Melanocyte of skin (primary cell): ENCODE data around the gene STUB1. TPM values are rescaled to one million over a fixed set of nuclear protein-coding genes. Genes with fewer than 3 reads are reported as not detected.

Experiments
- total RNA-seq, 2 donors: library from RNA; depleted of rRNA; stranded (reverse); fragments of >200 nt; gene quantifications; 2 replicates each; pipeline ENCODE4 v1.2.3, GENCODE V29; 2012

STUB1 gene
- 100 to 1,000 TPM; 124 to 153 TPM for total RNA-seq

DNA sequence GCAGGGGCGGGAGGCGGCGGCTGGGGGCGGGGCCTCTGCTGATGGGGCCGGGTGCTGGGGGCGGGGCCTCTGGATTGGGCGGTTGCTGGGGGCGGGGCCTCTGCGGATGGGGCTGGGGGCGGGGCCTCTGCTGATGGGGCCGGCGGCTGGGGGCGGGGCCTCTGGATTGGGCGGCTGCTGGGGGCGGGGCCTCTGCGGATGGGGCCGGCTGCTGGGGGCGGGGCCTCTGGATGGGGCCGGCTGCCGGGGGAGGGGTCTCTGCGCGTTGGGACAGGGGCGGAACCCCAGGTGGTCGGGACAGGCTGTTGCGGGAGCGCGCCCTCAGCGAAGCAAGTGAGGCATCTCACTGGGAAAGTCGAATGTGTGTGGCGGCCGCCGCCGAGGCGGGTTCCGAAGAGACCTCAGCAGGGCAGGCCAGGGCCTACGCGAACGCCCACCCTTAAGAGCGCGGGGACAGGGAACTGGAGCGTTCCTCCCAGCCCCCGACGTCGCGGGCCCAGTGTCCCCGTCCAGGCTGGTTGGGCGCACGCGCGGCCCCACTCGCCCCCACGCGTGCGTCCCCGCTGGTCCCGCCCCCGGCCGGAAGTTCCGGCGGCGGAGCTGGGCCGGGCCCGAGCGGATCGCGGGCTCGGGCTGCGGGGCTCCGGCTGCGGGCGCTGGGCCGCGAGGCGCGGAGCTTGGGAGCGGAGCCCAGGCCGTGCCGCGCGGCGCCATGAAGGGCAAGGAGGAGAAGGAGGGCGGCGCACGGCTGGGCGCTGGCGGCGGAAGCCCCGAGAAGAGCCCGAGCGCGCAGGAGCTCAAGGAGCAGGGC is at the start of gene STUB1:
Gene STUB1, plus strand, starts transcription at position 597 of the 811 bp plus-strand sequence. Its CDS starts 116 bp downstream, at position 713.

DNA sequence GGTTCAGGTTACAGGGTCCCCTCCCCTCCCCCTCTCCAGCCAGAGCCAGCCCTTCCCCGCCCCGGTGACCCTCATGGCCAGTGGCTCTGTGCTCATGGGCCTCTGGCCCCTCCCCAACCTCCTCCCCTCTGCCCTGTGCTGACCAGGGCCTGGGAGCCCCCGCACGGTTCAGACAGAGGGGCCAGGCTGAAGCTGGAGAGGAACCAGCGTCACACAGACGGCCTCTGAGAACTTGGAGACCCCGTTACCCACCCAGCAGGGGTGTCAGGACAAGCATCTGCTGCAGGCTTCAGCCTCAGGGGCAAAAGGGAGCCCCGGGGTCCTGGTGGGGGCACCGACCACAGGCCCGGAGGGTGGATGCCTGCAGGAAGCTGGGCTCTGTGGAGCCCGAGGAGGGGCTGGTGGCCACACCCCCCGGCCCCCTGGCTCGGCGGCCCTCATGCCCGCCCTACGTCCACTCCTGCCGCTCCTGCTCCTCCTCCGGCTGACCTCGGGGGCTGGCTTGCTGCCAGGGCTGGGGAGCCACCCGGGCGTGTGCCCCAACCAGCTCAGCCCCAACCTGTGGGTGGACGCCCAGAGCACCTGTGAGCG is 49.3 kb upstream of the STUB1 start, which contains the start of gene WFIKKN1:
Gene WFIKKN1, plus strand, starts transcription at position 171 of the 591 bp plus-strand sequence. Its CDS starts 269 bp downstream, at position 440.

DNA sequence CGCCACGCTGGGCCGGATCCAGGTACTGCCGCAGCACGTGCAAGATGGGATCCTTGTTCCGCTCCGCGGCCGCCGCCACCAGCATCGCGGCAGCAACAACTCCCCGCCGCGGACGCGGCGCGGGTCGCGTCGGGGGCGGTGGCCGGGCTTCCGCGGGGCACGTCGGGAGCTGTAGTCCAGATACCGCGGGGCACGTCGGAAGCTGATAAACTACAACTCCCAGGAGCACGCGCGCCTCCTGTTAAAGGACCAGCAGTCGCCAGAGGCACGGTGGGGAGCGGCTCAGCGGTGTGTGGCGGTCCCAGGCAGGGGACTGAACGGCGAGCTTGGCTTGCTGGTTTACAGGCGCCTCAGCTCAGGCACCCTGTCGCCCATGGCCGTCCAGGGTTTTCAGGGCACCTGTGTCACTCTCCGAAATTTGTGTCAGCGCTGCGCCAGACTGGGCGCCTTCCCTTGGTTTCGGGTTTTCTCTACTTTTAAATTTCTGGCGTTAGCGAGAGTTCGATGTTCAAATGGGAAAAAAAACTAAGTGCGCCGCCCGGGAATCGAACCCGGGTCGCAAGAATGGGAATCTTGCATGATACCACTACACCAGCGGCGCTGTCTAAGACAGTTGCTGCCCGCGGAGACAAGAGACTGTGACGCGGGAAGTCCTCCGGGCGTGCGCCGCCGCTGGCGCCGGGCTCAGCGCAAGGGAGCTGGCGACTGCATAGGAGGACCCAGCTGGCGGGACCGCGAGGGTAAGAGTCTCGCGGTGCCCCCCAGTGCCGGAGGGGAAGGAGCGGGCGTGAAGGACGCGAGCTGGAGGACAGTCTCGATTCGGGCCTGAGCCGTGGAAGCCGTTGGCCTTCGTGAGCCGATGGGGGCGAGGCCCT is 43.8 kb upstream of the STUB1 start, which contains the start of gene METTL26:
Gene METTL26, minus strand, starts transcription at position 100 of the 875 bp plus-strand sequence. Its CDS starts 15 bp downstream, at position 85.

DNA sequence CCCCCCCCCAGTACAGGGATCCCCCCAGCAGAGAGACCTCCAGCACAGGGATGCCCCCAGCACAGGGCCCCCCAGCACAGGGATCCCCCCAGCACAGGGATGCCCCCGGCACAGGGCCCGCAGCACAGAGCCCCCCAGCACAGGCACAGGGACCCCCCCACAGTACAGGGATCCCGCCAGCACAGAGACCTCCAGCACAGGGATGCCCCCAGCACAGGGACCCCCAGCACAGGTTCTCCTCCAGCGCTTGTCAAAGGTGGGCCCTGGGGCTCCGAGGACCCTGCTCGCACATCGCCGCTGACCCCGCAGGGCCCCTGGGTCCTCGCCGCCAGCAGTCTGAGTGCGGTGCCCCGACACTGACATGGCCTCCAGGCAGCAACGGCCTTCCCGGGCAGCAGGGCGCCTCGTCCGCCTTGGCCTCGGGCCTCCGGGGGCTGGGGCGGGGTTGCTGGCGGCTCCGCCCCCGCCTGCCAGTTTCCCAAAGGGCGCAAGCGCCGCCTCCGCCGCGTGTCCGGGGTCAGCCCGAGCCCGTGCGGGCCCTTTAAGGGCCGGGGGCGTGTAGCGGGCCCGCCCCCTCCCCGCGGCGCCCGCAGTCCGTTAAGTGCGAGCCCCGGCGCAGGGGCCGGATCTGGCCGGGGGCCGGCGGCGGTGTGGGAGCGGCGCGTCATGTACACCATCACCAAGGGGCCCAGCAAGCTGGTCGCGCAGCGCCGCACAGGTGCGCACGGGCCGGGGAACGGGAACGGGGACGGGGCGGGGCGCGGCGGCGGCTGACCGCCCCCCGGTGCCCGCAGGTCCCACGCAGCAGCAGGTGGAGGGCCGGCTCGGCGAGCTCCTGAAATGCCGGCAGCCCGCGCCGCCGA is 38.7 kb upstream of the STUB1 start, which contains the start of gene MCRIP2:
Gene MCRIP2, plus strand, starts transcription at position 503 of the 863 bp plus-strand sequence. Its CDS starts 164 bp downstream, at position 667.

DNA sequence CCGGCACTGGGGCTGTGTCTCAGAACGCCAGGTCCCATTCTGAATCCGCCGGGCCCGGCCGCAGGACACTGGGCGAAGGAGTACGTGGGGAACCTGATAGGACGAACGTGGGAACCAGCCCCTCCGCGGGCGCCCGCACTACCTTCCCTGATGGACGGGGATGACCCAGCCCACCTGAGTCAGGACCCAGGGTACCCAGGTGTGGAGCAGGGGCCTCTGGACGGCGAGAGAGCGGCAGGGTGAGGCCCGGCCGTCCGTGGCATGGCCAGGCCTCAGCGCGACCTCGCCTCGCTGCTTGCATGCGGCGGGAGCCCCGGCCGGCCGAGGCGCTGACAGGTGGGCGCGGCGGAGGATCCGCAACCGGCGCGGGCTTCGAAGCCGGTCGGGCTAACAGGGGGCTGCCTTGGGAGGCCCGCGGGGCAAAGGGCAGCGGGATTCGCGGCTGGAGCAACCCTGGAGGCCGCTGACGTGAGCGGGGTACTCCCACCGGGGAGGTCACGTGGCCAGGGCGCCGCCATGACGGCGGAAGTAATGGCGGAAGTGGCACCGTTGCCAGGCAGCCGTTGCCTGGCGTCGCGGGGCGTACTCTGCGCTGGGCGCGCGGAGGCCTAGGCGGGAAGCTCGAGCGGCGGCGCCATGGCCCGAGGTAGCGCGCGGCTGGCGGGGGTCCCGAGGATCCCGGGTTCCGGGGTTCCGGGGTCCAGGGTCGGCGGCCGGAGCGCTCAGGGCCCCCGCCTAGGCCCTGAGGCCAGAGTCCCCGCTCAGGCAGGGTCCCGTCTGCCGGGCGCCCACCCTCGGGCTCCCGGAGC is 31.2 kb upstream of the STUB1 start, which contains the start of gene WDR90:
Gene WDR90, plus strand, starts transcription at position 585 of the 809 bp plus-strand sequence. Its CDS starts 52 bp downstream, at position 637.

DNA sequence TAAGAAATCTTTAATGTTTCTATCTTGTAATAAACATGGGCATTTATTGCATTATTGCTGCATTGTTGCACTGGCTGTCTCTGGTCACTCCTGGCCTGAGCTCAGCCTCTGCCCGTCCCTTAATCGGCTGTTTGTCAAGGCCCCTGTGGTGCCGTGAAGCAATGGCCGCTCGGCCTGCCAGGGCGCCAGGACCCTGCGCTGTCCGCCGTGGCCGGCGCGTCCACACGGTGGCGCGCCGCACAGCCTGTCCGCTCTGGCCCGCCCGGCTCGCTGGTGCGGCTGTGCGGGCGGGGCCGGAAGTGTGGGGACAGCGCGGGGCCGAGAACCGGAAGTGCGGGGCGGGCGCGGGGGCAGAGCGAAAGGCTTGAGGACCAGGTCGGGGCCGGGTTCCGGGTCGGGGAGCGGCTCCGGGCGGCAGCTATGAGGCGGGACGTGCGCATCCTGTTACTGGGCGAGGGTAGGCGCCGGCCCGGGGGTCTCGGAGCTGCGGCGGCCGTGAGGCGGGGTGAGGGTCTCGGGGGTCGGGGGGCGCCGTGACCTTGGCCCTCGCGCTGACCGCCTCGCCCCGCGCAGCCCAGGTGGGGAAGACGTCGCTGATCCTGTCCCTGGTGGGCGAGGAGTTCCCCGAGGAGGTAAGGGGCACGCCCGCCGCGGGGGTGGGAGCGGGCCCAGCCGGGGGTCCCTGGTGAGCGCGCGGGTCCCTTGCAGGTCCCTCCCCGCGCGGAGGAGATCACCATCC is 12.3 kb upstream of the STUB1 start, which contains the start of gene RHOT2:
Gene RHOT2, plus strand, starts transcription at position 353 of the 739 bp plus-strand sequence. Its CDS starts 68 bp downstream, at position 421.

DNA sequence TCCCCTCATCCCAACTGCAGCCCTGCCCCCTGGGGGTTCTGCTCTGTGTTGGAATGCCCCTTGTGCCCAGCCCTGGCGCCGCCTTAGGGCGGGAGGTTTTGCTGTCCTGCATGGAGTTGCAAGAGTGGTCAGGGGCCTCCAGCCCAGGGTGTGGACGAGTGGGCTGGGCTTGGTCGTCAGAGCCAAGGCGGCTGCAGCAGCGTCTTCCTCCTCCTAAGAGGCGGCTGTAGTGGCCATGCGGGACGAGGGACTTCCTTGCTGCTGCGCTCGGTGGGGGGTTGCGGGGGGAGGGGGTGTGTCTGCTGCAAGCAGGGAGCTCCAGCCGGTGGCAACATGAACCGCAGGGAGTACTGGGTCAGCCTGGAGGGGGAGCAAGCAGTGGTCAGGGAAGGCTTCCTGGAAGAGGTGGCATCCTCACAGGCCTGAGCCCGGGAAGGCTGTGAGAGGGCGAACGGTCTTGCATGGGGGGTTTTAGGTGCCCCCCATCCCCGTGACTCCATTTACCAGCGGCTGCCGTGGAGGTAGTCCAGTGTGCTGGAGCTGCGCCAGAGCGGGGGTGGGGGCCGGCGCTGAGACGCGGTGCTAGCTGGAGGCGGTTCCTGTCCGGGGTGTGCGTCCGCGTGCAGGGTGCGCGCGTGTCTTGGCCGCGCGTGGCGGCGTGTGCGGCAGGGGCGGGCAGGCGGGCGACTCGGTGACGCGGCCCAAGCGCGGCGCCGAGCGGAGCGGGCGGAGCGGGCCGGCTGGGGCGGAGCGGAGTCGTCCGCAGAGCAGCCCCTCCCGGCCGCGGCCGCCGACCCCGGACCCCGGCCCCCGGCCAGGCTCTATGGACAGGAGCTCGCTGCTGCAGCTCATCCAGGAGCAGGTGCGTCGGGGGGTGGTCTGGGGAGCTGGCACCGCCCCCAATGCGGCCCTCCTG is 5.0 kb upstream of the STUB1 start, which contains the start of gene RHBDL1:
Gene RHBDL1, plus strand, starts transcription at position 704 of the 916 bp plus-strand sequence. Its CDS starts 120 bp downstream, at position 824.

DNA sequence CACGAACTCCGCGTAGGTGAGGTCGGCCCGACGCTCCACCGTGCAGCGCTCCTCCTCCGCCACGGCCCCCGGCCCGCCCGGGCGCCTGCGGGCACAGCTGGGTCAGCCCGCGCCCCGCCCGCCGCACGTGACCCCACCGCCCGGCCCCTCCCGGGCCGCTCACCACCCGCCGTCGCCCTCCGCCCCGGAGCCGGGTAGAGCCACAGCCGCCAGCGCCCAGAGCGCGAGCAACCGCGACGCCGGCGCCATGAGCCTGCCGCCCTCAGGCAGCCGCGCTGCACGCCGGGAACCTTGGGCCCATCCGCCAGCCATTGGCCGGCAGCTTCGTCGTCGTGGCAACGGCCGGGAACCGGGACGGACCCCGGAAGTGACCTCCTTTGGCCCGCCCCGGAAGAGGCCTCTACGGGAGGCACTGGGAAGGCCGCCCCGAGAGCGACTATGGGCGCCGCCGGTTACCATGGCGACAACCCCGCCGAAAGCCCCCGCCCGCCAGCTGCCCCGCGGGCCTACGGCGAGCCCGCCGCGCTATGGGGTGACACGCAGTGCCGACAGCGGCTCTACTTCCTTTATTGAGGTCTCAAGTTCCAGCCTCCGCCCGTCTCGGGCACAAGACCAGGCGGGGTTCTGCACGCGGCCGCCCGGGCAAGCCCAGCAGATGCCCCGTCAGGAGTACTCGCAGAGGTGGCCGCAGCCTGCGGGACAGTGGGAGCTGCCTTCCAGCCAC is 4.0 kb downstream of the STUB1 start, which contains the start of gene JMJD8:
Gene JMJD8, minus strand, starts transcription at position 264 of the 724 bp plus-strand sequence. Its CDS starts 15 bp downstream, at position 249.

DNA sequence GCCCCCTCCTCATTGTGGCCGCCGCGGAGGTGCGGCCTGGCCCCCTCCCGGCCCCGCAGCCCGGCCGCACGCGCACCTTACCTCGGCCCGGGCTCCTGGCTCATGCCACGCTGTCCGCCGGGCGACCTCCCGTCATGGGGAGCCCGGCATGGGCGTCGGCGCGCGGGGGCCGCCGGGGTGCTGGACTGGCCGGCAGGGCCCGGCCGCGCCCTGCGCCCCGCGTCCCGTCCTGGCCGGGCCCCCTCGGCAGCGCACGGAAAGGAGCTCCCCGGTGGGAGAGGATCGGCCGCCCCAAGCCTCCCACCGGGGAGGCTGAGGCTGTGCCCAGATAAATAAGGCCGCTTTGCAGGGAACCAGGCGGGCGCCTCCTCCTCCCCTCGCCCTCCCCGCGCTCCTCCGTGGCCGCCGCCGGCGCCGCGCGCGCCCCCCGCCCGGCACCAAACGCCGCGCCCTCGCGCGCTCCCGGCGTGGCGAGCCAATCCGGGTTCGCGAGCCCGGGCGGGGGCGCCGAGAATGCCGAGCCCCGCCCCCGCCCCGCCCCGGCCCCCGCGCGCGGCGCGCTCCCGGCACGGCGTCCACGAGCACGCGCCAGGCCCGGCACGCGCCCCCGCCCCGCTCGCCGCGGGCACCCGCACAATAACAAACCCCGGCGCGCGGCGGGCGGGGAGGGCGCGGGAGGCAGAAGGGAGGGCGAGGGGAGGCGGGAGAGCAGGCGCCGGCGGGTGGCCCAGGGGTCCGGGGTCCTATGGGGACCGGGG is 25.4 kb downstream of the STUB1 start, which contains the start of gene FBXL16:
Gene FBXL16, minus strand, starts transcription at position 371 of the 758 bp plus-strand sequence. CDS start 8,396 bp downstream, outside the sequence.

DNA sequence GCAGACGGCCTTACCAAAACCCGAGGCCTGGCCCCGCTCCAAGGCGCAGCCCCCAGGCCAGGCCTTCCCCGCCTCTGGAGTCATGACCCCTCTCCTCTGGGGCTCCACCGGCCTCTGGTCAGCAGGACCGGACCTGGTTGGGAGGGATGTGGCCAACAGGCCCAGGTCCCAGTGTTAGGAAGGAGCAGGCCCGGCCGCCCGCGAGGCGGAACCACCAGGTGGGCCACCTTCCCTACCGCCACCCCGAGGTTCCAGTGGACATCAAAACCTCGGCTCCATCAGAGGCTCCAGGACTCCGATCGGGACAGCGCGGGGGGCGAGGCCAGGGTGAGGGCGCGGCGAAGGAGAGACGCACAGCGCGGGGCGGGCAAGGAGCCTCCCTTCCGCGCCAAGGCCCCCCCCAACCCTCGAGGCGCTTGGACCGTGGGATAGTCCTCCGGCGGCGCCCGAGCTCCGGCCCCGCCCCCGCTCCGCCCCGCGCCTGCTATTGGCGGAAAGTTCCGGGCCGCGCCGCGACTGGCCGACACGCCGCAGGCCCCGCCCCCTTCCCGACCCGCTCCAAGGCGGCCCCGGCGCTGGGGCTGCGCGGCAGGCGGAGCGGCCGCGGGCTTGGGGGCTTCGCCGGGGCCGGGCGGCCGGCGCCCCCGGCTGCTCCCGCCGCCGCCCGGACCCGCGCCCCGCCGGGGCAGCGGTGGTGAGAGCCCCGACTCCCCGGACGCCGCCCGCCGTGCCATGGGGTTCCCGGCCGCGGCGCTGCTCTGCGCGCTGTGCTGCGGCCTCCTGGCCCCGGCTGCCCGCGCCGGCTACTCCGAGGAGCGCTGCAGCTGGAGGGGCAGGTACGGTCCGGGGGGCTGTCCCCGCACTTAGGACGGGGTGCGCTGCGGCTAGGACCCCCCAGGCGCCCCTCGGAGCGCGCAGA is 34.6 kb downstream of the STUB1 start, which contains the start of gene METRN:
Gene METRN, plus strand, starts transcription at position 561 of the 919 bp plus-strand sequence. Its CDS starts 172 bp downstream, at position 733.

DNA sequence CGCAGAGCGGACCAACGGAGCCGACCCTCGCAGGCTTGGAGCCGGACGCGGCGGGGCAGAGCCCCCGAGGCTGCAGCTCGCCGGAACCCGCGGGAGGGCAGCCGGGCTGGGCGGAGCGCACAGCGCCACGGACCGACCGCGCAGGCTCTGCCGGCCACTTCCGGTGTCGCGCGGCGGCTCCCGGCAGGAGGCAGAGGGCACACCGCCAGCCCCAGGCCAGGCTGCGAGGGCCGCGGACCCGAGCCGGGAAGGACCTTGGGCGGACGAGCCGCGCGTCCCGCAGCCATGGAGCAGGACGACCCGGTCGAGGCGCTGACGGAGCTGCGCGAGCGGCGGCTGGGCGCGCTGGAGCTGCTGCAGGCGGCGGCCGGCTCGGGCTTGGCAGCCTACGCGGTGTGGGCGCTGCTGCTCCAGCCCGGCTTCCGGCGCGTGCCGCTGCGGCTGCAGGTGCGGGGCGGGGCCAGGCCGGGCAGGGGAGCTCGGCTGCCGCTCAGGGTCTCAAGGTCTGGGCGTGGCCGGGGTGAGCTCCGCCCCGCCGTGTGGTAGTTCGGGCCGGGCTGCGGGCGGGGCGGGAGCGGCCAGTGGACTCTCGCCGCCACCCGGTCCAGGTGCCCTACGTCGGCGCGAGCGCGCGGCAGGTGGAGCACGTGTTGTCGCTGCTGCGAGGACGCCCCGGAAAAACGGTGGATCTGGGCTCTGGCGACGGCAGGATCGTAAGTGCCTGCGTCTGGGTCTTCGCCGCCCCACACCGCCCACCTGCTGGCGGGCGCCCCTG is 41.0 kb downstream of the STUB1 start, which contains the start of gene ANTKMT:
Gene ANTKMT, plus strand, starts transcription at position 157 of the 775 bp plus-strand sequence. Its CDS starts 129 bp downstream, at position 286.

DNA sequence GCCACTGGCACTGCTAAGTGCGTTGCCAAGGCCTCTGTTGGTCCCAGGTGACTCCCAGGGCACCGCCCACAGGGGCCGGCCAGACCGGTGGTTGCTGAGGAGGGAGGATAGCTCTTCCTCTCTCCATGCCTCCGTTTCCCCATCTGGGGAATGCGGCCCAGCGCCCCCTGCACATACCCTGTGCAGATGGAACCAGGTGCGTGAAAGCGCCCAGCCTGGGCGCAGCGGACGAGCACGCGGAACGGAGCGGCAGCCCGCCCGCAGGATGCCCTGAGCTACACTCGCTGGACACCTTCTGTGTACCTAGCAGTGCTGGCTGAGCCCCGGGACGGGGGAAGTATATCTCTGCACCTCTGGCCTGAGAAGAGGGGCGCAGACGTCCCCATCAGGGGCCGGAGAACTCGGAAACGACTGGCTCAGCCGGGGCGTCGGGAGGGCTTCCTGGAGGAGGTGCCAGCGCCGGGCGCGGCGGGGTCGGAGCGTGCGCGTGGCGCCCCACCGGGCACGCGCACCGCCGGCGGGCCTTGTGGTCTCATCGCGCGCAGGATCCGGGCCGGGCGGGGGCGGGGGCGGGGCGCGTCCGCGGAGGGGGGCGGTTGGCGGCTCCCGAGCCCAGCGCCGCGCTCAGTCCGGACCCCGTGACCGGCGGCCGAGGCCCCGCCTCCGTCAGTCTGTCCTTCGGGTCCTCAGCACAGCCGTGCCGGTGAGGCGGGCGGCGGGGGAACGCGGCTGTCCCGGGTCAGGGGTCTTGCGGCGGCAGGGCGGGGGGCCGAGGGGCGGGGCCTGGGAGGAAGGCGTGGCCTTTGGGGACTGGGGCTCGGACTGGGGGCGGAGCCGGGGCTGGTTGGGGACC is 46.5 kb downstream of the STUB1 start, which contains the start of the genes CCDC78 and HAGHL:
Gene CCDC78, minus strand, starts transcription at position 6 of the 853 bp plus-strand sequence. CDS start 76 bp downstream, outside the sequence.
Gene HAGHL, plus strand, starts transcription at position 669 of the 853 bp plus-strand sequence. CDS start 404 bp downstream, outside the sequence.

